PC-3 (cell line): Measurements from ENCODE around the gene EXD2.

ENCODE experiments used
- EZH2 ChIP-seq: fragments of 300-600 bp; sonication (generic); IDR thresholded peaks from one replicate; pipeline ENCODE4 v1.6.1; 2017; ENCODE audit warnings: antibody characterized with exemption, mild to moderate bottlenecking, low read length; ENCODE audit not compliant: unreplicated experiment
- TF ChIP-seq, protein P1 (sequence below): fragments of 300-600 bp; sonication (generic); conservative IDR thresholded peaks from 2 replicates; pipeline ENCODE4 v1.5.1; 2017; ENCODE audit warnings: antibody characterized with exemption, low read depth, mild to moderate bottlenecking, low read length

DNA sequence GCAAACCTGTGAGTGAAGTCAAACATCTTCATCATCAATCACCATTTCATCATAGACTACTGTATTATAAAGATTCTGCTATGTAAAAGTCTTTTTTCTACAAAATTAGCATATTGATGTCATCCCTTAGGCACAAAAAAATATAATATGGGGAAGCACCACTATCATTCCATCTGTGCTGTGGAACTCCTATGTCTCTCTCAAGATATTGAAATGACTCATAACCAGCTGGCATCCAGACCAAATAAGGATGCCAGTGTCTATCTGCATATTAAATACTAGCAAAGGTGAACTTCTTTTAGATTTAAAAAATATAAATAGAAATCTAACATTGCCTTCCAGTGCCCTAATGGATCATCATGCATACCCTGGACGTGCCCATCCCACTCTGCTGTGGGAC, 20.5 kb upstream of the EXD2 start:
- no peak for TF ChIP-seq EZH2
- TF ChIP-seq, protein P1, sequence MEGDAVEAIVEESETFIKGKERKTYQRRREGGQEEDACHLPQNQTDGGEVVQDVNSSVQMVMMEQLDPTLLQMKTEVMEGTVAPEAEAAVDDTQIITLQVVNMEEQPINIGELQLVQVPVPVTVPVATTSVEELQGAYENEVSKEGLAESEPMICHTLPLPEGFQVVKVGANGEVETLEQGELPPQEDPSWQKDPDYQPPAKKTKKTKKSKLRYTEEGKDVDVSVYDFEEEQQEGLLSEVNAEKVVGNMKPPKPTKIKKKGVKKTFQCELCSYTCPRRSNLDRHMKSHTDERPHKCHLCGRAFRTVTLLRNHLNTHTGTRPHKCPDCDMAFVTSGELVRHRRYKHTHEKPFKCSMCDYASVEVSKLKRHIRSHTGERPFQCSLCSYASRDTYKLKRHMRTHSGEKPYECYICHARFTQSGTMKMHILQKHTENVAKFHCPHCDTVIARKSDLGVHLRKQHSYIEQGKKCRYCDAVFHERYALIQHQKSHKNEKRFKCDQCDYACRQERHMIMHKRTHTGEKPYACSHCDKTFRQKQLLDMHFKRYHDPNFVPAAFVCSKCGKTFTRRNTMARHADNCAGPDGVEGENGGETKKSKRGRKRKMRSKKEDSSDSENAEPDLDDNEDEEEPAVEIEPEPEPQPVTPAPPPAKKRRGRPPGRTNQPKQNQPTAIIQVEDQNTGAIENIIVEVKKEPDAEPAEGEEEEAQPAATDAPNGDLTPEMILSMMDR = no peak
